ENCODE data around the gene KIF26B.

Gene KIF26B

DNA sequence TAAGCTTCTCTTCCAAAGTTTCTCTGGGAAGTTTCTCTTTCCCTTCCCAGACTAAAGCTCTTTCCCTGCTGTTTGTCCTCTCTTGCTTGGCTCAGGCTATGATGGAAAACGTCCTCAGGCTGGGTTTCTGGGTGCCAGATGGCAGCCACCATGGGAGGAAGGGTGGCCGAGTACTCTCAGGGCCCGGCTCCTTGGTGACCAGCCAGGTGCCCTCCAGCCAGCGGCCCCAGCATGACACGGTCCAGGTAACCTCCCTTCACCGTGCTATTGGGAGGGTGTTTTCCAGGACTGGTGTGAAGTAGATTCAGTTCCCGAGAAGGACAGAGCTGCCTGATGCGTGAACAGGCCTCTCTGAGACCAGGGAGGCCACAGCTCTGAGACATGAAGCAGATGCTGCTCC lies 60.3 kb downstream of the KIF26B start:
- TF ChIP-seq POLR2A (IDR thresholded peaks at IDR 0.05; ENCODE audit: low read depth, low read length), result no peak
- FAIRE-seq, result no peak
- no peak for DNase-seq (ENCODE audit: insufficient read length, low spot score)

DNA sequence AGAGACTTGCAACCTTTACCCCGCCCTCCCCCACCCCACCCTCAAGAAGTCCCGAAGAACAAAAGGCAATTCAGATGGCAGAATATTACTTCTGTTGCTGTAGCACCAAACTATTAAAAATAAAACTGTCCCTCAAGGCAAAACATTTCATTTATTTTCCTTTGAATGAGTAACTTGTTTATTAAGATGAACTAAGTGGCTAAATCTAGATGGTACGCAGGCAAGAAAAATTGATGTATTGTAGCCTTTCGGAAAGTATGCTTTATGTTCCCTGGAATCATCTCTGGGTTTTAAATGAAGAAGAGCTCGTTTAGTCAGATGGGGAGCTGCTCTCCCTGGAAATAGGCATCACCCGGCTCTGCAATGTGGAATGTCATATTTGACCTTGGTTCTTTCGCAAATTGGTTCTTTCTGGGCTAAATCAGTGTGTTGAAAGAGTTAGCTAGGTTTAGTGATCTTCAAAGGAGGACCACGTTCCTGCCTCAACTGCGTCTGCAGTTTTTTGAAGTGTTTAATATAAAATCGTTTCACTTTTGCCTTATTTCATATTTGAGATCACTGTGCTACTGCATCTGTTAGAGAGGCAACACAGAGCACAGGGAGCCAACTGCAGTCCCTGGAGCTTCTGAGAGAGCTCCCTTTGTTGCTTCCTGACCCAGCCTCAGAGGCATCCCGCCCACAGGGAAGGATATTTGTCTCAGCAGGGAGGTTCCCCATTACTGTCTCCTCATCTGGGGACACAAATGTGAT lies 61.8 kb downstream of the KIF26B start:
- FAIRE-seq, result no peak
- no peak for DNase-seq (ENCODE audit: insufficient read length, low spot score)
- TF ChIP-seq POLR2A (IDR thresholded peaks at IDR 0.05; ENCODE audit: low read depth, low read length), result no peak

DNA sequence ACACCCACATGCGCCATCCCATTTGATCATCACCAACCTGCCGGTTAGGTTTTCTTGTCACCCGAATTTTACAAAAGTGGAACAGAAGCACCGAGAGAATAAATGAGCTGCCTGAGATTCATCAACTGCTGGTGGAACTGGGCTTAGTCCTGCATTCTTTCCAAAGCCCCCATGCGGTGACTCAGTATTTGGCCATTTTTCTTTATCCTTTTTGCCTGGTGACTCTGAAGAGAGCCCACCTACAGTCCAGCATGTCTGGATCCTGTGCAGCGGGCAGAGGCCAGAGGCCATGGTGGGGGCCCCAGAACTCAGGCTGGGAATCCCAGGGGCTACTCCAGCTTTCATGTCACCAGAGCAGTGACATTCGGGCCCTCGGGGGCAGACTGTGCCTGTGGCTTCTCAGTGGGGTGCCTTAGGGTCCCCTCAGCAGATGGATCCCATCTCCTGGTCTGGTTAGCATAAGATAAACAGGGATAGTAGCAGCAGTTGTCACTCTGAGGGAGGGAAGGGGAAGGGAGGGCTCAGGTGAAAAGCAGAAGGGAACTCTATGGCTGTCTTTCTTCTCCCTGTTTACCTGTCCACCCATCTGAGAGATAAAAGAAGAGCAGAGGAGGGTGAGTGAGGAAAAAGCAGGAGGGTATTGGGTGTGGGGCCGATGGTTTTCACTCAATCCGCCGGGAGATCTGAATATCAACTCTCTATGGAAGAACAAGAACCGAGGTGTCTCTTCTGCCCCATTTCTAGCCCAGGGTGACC lies 63.2 kb downstream of the KIF26B start:
- DNase-seq (ENCODE audit: insufficient read length, low spot score), result no peak
- TF ChIP-seq POLR2A (IDR thresholded peaks at IDR 0.05; ENCODE audit: low read depth, low read length), result no peak
- no peak for FAIRE-seq

DNA sequence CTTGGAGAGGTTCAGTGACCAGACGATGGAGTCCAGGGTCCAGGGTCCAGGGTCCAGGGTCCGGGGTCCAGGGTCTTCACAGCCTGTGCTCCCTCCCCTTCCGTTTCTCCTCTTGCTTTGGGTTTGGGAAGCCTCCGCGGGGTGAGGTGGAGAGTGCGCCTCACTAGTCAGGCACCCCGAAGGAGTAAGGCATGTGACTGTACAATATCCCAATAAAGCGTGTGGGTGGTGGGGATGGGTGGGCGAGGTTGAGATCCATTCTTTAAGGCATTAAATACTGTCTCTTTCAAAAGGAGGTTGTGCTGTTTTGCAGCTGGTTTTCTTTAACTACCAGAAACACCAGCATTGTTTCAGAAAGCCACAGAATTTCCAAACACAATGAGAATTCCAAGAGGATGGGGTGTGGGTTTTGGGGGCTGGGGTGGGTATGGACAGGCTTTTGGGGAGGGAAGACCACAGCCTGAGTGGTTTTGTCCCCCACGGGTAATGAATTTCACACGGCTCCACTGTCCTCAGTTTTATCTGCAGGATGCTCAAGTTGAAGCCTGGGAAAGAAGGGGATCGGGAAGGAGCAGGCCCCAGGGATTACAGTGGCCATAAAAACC lies 65.7 kb downstream of the KIF26B start:
- DNase-seq (ENCODE audit: insufficient read length, low spot score) (no peak), FAIRE-seq (no peak)
- no peak for TF ChIP-seq POLR2A (IDR thresholded peaks at IDR 0.05; ENCODE audit: low read depth, low read length)

DNA sequence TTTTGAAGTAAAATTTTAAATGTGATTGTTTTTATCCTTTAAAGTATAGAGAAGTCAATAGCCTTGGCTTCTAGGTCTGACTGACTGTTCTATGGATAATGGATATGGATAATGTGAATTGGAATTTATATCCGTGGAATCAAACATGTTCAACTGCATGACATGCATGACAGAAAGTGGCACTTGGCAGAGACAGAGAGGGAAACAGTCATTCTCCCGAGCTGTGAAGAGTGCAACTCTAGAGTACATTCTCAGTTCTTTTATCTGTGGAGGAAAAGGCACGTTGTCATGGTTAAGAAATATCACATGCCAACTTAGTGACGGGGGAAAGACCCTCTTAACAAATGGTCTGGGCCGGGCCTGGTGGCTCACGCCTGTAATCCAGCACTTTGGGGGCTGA lies 67.0 kb downstream of the KIF26B start:
- FAIRE-seq, result no peak
- no peak for TF ChIP-seq POLR2A (IDR thresholded peaks at IDR 0.05; ENCODE audit: low read depth, low read length)

DNA sequence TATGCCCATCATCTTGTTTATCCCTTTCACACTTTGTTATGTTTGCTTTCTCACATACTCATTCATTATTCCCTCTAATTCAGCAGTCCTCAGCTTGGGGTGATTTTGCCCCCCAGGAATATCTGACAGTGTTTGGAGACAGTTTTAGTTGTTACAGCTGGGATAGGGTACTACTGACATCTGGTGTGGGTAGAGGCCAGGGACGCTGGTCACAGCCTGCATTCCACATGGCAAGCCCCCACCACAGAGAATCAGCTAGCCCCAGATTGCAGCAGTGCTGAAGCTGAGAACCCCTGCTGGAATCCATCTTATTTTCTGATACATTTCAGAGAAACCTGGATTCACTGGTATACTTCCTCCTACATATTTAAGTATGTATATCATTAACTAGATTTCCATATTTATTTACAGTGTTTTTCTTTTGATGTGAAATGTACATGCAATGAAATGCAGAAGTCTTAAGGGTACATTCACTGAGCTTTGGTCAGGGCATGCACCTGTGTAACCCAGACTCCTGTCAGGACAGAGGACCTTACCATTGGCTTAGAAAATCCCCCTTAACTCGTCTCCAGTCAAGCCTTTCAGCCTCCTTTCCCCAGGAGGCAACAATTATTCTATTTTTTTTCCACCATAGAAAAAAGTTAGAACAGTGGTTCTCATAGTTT lies 68.3 kb downstream of the KIF26B start:
- no peak for TF ChIP-seq POLR2A (IDR thresholded peaks at IDR 0.05; ENCODE audit: low read depth, low read length)
- no peak for DNase-seq (ENCODE audit: insufficient read length, low spot score)
- FAIRE-seq, result no peak

More for the DNA sequence above, 67.0 kb downstream of the KIF26B start:
- no peak for DNase-seq (ENCODE audit: insufficient read length, low spot score)

DNA sequence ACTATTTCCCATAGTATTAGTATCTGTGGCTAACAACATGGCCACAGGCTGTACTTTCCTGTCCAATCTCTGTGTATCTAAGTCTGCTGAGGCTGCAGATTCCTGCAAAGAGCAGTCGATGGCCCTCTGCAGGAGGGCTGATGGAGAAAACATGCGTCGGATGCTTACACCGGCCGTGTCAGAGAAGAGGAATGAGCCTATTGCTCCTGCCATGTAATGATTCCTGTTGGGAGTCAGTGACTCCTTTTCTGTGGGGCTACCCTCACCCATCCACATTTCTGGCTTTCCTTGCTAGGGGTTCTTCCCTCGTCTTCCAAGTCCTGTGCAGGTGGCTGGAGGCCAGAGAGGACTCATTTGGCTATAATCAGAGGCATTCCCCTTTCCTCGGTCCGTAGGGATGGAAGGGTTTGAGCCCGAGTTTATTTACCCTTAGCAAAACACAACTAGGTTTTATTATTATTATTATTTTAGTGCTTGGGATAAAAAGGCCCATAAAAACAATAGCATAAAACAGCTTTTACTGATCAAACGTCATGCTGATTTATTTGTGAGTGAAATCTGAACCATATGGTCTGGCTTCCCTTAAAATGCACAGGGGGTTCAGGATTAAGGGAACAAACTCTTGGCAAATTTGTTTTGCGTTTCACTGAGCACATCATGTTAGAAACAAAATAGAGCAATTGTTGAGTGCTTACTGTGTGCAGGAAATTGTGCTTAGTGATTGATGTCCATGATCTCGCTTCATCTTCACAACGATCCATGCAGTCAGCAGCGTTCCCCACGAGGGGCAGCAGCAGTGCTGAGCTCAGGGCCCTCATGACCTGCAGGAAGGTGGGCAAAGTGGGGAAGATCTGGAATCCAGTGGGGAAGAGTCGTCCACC lies 70.8 kb downstream of the KIF26B start:
- no peak for TF ChIP-seq POLR2A (IDR thresholded peaks at IDR 0.05; ENCODE audit: low read depth, low read length)
- FAIRE-seq (no peak), DNase-seq (ENCODE audit: insufficient read length, low spot score) (no peak)

DNA sequence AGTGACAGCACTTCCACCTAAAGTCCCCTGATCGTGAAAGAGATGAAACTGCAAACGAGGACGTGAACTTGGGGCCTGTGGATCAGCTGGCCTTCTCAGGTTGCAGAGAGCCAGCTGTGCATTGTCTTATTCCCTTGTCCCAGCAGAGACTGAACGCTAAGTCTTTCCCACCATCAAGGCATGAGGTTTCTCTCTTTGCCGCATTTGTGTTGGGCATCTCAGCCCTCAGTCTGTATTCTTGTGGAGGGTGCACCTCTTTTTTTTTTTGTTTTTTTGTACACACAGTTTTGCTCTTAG lies 71.4 kb downstream of the KIF26B start:
- TF ChIP-seq POLR2A (IDR thresholded peaks at IDR 0.05; ENCODE audit: low read depth, low read length), result no peak
- no peak for DNase-seq (ENCODE audit: insufficient read length, low spot score)

DNA sequence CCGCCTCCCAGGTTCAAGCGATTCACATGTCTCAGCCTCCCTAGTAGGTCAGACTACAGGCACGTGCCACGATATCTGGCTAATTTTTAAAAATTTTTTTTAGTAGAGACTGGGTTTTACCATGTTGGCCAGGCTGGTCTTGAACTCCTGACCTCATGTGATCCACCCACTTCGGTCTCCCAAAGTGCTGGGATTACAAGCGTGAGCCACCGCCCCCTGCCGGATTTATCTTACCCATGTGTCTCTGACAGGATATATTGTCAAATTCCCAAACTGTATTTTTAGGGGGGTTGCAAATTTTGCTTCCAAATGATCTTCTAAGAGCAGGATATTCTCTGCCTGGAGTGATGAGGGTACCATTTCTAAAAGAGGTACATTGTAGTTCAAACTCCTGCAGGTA lies 74.3 kb downstream of the KIF26B start:
- TF ChIP-seq POLR2A (IDR thresholded peaks at IDR 0.05; ENCODE audit: low read depth, low read length), result no peak
- FAIRE-seq (no peak), DNase-seq (ENCODE audit: insufficient read length, low spot score) (no peak)

More for the DNA sequence above, 71.4 kb downstream of the KIF26B start:
- FAIRE-seq, result no peak

DNA sequence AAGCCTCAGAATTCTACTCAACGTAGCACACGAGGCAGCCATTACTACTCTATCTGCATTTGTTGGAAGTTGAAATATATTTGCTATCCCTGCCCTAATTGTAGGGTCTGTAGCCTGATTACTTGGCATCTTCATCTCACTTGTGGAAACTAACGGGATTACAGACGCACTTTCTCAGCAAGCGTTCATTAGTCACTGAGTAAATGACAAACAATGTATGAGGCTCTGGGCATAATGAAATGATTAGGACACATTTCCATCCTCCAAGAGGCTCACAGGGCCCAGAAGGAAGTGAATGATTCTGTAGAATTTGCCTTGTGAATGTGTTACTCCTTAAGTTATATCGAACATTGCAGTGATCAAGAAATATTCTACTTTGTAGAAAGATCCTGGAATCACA lies 78.1 kb downstream of the KIF26B start:
- FAIRE-seq (no peak), DNase-seq (ENCODE audit: insufficient read length, low spot score) (no peak)
- no peak for TF ChIP-seq POLR2A (IDR thresholded peaks at IDR 0.05; ENCODE audit: low read depth, low read length)

DNA sequence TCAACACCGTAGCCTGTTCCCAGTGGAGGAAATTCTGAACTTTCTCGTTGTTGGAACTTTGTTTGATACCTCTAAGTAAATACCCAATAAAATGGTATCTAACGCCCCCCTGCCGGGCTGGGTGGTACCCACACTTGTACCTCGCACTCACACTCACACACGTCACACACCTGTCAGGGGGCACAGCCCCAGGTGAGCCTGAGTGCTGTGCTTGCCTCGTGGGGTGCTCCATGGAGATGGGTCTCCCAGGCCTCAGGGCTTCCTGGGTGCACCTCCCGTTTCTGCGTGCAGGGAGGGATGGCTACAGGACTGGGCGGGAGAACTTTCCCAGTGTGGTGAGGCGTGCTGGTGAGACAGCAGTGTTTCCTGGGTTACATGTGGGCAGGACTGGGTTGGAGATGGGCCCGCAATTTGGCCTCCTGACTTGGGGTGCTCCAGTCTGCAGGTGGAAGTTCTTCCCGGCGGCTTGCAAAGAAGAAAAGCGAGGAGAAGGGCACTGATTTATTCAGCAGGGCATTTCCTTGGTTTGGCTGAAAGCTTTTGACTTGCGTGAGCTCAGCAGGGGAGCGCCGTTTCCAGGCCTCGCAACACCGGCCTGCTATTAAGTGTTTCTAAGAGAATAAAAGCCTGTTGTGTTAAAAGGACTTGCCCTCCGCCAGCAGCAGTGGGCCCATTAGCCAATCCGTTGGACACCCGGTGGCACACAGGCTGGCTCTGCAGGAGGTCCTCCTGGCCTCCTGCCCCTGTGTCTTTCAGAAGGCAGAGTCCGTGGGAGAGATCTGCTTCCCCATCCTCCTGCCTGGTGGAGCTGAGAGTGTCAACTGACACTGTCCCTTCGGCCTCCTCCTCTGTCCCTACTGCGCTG lies 79.7 kb downstream of the KIF26B start:
- FAIRE-seq (no peak), DNase-seq (ENCODE audit: insufficient read length, low spot score) (no peak)
- no peak for TF ChIP-seq POLR2A (IDR thresholded peaks at IDR 0.05; ENCODE audit: low read depth, low read length)

DNA sequence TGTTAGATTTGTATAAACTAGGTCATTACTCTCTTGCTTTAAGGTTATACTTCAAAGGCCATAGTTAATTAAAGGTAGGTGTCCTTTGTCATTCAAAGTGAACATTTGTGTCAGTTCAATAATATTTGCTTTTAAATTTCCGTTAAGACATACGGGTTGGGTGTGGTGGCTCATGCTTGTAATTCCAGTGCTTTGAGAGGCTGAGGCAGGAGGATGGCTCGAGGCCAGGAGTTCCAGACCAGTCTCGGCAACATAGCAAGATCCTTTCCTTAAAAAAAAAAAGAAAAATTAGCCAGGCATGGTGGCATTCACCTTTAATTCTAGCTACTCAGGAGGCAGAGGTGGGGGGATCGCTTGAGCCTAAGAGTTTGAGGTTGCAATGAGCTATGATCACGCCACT lies 80.4 kb downstream of the KIF26B start:
- no peak for FAIRE-seq

More for the DNA sequence above, 80.4 kb downstream of the KIF26B start:
- no peak for DNase-seq (ENCODE audit: insufficient read length, low spot score)
- TF ChIP-seq POLR2A (IDR thresholded peaks at IDR 0.05; ENCODE audit: low read depth, low read length), result no peak
